PFSK-1 (cell line): ENCODE results near the gene LACC1.

Experiments
- FOXP2 ChIP-seq: optimal IDR thresholded peaks from 2 replicates; pipeline ENCODE3; 2011; ENCODE audit warnings: borderline replicate concordance, control low read depth, inconsistent platforms; ENCODE audit not compliant: insufficient read depth; ENCODE audit errors: extremely low read length, extremely low read depth
- POLR2AphosphoS5 ChIP-seq: IDR thresholded peaks from 2 replicates; pipeline ENCODE4 v1.6.1; 2012; ENCODE audit warnings: low read depth, mild to moderate bottlenecking, control low read depth, low read length, moderate library complexity
- SIN3A ChIP-seq: IDR thresholded peaks from 2 replicates; pipeline ENCODE4 v1.6.1; 2012; ENCODE audit warnings: mild to moderate bottlenecking, low read length, moderate library complexity, borderline replicate concordance; ENCODE audit not compliant: insufficient read depth
- TAF1 ChIP-seq: IDR thresholded peaks from 2 replicates; pipeline ENCODE4 v1.6.1; 2012; ENCODE audit warnings: low read length, control low read depth, borderline replicate concordance; ENCODE audit not compliant: insufficient read depth
- TF ChIP-seq, protein P1 (sequence below), 2 experiments: IDR thresholded peaks; 2 replicates each; pipeline versions ENCODE4 v1.6.1 to v1.8.0; 2011 to 2012; ENCODE audit warnings: low read depth in 2 of 2, low read length in 2 of 2, control low read depth in 1 of 2, inconsistent platforms in 1 of 2, mild to moderate bottlenecking in 1 of 2, moderate library complexity in 1 of 2; ENCODE audit not compliant: insufficient read depth in 1 of 2

DNA sequence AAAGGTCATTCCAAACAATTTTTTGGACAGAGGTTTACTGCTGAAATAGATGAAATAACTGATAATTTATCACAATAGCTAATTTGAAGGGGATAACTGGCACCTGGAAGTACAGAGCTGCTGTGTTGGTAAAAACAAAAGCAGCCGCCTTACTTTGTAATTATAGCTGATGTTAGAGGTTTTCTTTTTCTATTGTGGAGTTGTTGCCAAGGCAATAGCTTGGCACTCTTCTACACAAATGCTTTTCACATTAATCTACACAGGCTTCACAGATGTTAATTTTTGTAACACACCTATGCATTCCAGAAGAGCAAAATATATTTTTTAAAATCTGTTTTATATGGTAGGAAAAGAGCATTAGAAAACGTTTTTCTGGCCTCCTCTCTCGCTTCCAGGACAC is 56.9 kb downstream of the LACC1 start:
- TF ChIP-seq, protein P1, sequence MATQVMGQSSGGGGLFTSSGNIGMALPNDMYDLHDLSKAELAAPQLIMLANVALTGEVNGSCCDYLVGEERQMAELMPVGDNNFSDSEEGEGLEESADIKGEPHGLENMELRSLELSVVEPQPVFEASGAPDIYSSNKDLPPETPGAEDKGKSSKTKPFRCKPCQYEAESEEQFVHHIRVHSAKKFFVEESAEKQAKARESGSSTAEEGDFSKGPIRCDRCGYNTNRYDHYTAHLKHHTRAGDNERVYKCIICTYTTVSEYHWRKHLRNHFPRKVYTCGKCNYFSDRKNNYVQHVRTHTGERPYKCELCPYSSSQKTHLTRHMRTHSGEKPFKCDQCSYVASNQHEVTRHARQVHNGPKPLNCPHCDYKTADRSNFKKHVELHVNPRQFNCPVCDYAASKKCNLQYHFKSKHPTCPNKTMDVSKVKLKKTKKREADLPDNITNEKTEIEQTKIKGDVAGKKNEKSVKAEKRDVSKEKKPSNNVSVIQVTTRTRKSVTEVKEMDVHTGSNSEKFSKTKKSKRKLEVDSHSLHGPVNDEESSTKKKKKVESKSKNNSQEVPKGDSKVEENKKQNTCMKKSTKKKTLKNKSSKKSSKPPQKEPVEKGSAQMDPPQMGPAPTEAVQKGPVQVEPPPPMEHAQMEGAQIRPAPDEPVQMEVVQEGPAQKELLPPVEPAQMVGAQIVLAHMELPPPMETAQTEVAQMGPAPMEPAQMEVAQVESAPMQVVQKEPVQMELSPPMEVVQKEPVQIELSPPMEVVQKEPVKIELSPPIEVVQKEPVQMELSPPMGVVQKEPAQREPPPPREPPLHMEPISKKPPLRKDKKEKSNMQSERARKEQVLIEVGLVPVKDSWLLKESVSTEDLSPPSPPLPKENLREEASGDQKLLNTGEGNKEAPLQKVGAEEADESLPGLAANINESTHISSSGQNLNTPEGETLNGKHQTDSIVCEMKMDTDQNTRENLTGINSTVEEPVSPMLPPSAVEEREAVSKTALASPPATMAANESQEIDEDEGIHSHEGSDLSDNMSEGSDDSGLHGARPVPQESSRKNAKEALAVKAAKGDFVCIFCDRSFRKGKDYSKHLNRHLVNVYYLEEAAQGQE (IDR thresholded peaks at IDR 0.05; ENCODE audit: insufficient read depth in 1 of 2, low read depth in 2 of 2, low read length in 2 of 2): no peak
- TF ChIP-seq SIN3A (no peak), POLR2AphosphoS5 (no peak), TAF1 (no peak), FOXP2 (no peak)
